Uterus (tissue), 2 donors: Measurements from ENCODE around the gene EP300.

ENCODE experiments used
- POLR2A ChIP-seq, 2 donors: fragments of 450-650 bp; IDR thresholded peaks; one replicate each; pipeline ENCODE4 v1.6.1; 2016; ENCODE audit warnings: antibody characterized with exemption in 2 of 2, mild to moderate bottlenecking in 1 of 2, moderate library complexity in 1 of 2
- TF ChIP-seq, protein P1 (sequence below), 4 experiments: fragments of 200-600 bp in 2 of 4; fragments of 450-650 bp in 2 of 4; sonication (generic) in 2 of 4; IDR thresholded peaks; one replicate each; pipeline ENCODE4 v1.5.1; 2016 to 2019; ENCODE audit warnings: antibody characterized with exemption in 4 of 4, mild to moderate bottlenecking in 2 of 4, moderate library complexity in 1 of 4

- TF ChIP-seq, protein P1, sequence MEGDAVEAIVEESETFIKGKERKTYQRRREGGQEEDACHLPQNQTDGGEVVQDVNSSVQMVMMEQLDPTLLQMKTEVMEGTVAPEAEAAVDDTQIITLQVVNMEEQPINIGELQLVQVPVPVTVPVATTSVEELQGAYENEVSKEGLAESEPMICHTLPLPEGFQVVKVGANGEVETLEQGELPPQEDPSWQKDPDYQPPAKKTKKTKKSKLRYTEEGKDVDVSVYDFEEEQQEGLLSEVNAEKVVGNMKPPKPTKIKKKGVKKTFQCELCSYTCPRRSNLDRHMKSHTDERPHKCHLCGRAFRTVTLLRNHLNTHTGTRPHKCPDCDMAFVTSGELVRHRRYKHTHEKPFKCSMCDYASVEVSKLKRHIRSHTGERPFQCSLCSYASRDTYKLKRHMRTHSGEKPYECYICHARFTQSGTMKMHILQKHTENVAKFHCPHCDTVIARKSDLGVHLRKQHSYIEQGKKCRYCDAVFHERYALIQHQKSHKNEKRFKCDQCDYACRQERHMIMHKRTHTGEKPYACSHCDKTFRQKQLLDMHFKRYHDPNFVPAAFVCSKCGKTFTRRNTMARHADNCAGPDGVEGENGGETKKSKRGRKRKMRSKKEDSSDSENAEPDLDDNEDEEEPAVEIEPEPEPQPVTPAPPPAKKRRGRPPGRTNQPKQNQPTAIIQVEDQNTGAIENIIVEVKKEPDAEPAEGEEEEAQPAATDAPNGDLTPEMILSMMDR (IDR thresholded peaks at IDR 0.05), result no peak
- no peak for TF ChIP-seq POLR2A (IDR thresholded peaks at IDR 0.05)
Observed at GRCh38 chr22:41223535-41223934, 131.1 kb downstream of the EP300 start.
